ENCODE measurements around the gene IFI30.

- TF ChIP-seq CTCF (IDR thresholded peaks at IDR 0.05): no peak
- TF ChIP-seq ZFX (IDR thresholded peaks at IDR 0.05; ENCODE audit: borderline replicate concordance): no peak
Observed at GRCh38 chr19:18173054-18173571, 500 bp upstream of the IFI30 start.

Data from 22Rv1 (cell line).